Right atrium auricular region (tissue), 2 donors: ENCODE results near the gene ACER3. TPM values are rescaled to one million over a fixed set of nuclear protein-coding genes. Genes with fewer than 3 reads are reported as not detected.

ENCODE experiments used
- DNase-seq: peaks from one replicate; pipeline ENCODE4 v3.0.0-alpha.2; 2019; ENCODE audit warnings: low spot score
- H3K27ac ChIP-seq, 2 donors: fragments of 200-600 bp; sonication (generic); 1 replicate in 1 of 2; 2 replicates in 1 of 2; pipeline ENCODE4 v1.5.1; 2016 to 2019
- H3K27me3 ChIP-seq, 2 donors: fragments of 200-600 bp; sonication (generic); one replicate each; pipeline versions ENCODE4 v1.5.1 to v1.6.0; 2017 to 2019
- H3K36me3 ChIP-seq: fragments of 200-600 bp; sonication (generic); one replicate; pipeline ENCODE4 v1.5.1; 2016
- H3K4me1 ChIP-seq, 2 donors: fragments of 200-600 bp; sonication (generic); one replicate each; pipeline versions ENCODE4 v1.5.1 to v1.6.0; 2017 to 2019
- H3K4me3 ChIP-seq, 2 donors: fragments of 200-600 bp; sonication (generic); 1 replicate in 1 of 2; 2 replicates in 1 of 2; pipeline ENCODE4 v1.5.1; 2017 to 2019; ENCODE audit warnings: mild to moderate bottlenecking in 1 of 2, moderate library complexity in 1 of 2
- H3K9me3 ChIP-seq, 2 donors: fragments of 200-600 bp; sonication (generic); one replicate each; pipeline ENCODE4 v1.5.1; 2019
- CTCF ChIP-seq, 2 donors: fragments of 200-600 bp; sonication (generic); IDR thresholded peaks; one replicate each; pipeline ENCODE4 v1.5.1; 2019; ENCODE audit warnings: antibody characterized with exemption in 2 of 2
- total RNA-seq, 2 donors: library from RNA; depleted of rRNA; stranded (reverse); fragments of >200 nt; gene quantifications; one replicate each; pipeline ENCODE4 v1.1.0, GENCODE V29; 2016

The ACER3 gene
- total RNA-seq, 2 donors from 2014 or later, result 6.4 to 11.3 TPM

GRCh38 chr11:76889411-76889975 lies 28.8 kb downstream of the ACER3 start:
- no peaks in the 10 kb centered on the region for H3K36me3 ChIP-seq
- TF ChIP-seq CTCF (IDR thresholded peaks at IDR 0.05), result no peak
- no peaks in the 10 kb centered on the region for H3K9me3 ChIP-seq
- no peaks in the 10 kb centered on the region for H3K27me3 ChIP-seq
- no peak overlapping the region for H3K27ac ChIP-seq
- no peak for DNase-seq
- H3K4me3 ChIP-seq, result no peak overlapping the region
- peaks cover 0 to 12% of the 10 kb centered on the region in 2 donors for H3K4me1 ChIP-seq

- Histone ChIP-seq H3K27me3 (no peaks in the 10 kb centered on the region), H3K36me3 (no peaks in the 10 kb centered on the region), H3K4me3 (no peak overlapping the region), H3K4me1 (peaks cover 0 to 12% of the 10 kb centered on the region in 2 donors), H3K27ac (no peak overlapping the region), H3K9me3 (no peaks in the 10 kb centered on the region)
- TF ChIP-seq CTCF (IDR thresholded peaks at IDR 0.05), result no peak
- DNase-seq, result no peak
Observed at GRCh38 chr11:76890329-76890728, 29.6 kb downstream of the ACER3 start.

- peaks cover 0 to 12% of the 10 kb centered on the region in 2 donors for H3K4me1 ChIP-seq
- no peaks in the 10 kb centered on the region for H3K9me3 ChIP-seq
- no peaks in the 10 kb centered on the region for H3K36me3 ChIP-seq
- H3K4me3 ChIP-seq, result no peak overlapping the region
- no peaks in the 10 kb centered on the region for H3K27me3 ChIP-seq
- no peak for DNase-seq
- TF ChIP-seq CTCF (IDR thresholded peaks at IDR 0.05), result no peak
- no peak overlapping the region for H3K27ac ChIP-seq
Observed at GRCh38 chr11:76891285-76891684, 30.6 kb downstream of the ACER3 start.

- H3K27me3 ChIP-seq, result no peaks in the 10 kb centered on the region
- peaks cover 0 to 12% of the 10 kb centered on the region in 2 donors for H3K4me1 ChIP-seq
- H3K27ac ChIP-seq, result no peak overlapping the region
- TF ChIP-seq CTCF (IDR thresholded peaks at IDR 0.05), result no peak
- no peak overlapping the region for H3K4me3 ChIP-seq
- H3K9me3 ChIP-seq, result no peaks in the 10 kb centered on the region
- no peaks in the 10 kb centered on the region for H3K36me3 ChIP-seq
- no peak for DNase-seq
Observed at GRCh38 chr11:76891793-76892192, 31.1 kb downstream of the ACER3 start.

- Histone ChIP-seq H3K9me3 (no peaks in the 10 kb centered on the region), H3K4me1 (peaks cover 0 to 12% of the 10 kb centered on the region in 2 donors), H3K36me3 (no peaks in the 10 kb centered on the region), H3K27ac (no peak overlapping the region), H3K4me3 (no peak overlapping the region), H3K27me3 (no peaks in the 10 kb centered on the region)
- no peak for DNase-seq
- TF ChIP-seq CTCF (IDR thresholded peaks at IDR 0.05), result no peak
Observed at GRCh38 chr11:76892306-76892705, 31.6 kb downstream of the ACER3 start.

- no peak overlapping the region for H3K4me3 ChIP-seq
- H3K27ac ChIP-seq, result no peak overlapping the region
- no peaks in the 10 kb centered on the region for H3K9me3 ChIP-seq
- no peak for DNase-seq
- H3K27me3 ChIP-seq, result no peaks in the 10 kb centered on the region
- no peaks in the 10 kb centered on the region for H3K4me1 ChIP-seq
- TF ChIP-seq CTCF (IDR thresholded peaks at IDR 0.05), result no peak
- H3K36me3 ChIP-seq, result no peaks in the 10 kb centered on the region
Observed at GRCh38 chr11:76897233-76897632, 36.5 kb downstream of the ACER3 start.
